ENCODE results near the gene LFNG.

Gene LFNG

GRCh38 chr7:2503056-2503941 is 16.3 kb upstream of the LFNG start:
- no peak for DNase-seq (ENCODE audit: low spot score in 2 of 2)
- H3K4me1 Mint-ChIP-seq = peaks cover 8% of the 10 kb centered on the region
- H3K27ac Mint-ChIP-seq = no peak overlapping the region
- H3K27me3 Mint-ChIP-seq = no peaks in the 10 kb centered on the region
- no peak overlapping the region for H3K4me3 Mint-ChIP-seq
- H3K9me3 Mint-ChIP-seq = no peaks in the 10 kb centered on the region
- no peak for ATAC-seq (ENCODE audit: low read depth)
- H3K36me3 Mint-ChIP-seq = no peaks in the 10 kb centered on the region

GRCh38 chr7:2504128-2504888 is 15.3 kb upstream of the LFNG start:
- ATAC-seq (ENCODE audit: low read depth) (no peak), DNase-seq (ENCODE audit: low spot score in 2 of 2) (no peak)
- no peak overlapping the region for H3K27ac Mint-ChIP-seq
- no peaks in the 10 kb centered on the region for H3K27me3 Mint-ChIP-seq
- H3K4me3 Mint-ChIP-seq = no peak overlapping the region
- H3K36me3 Mint-ChIP-seq = no peaks in the 10 kb centered on the region
- H3K9me3 Mint-ChIP-seq = no peaks in the 10 kb centered on the region
- peaks cover 16% of the 10 kb centered on the region for H3K4me1 Mint-ChIP-seq

GRCh38 chr7:2504889-2505375 is 14.6 kb upstream of the LFNG start:
- no peaks in the 10 kb centered on the region for H3K36me3 Mint-ChIP-seq
- no peak overlapping the region for H3K4me3 Mint-ChIP-seq
- peaks cover 19% of the 10 kb centered on the region for H3K4me1 Mint-ChIP-seq
- ATAC-seq (ENCODE audit: low read depth) = no peak
- H3K27ac Mint-ChIP-seq = no peak overlapping the region
- H3K27me3 Mint-ChIP-seq = no peaks in the 10 kb centered on the region
- DNase-seq (ENCODE audit: low spot score in 2 of 2) = no peak
- no peaks in the 10 kb centered on the region for H3K9me3 Mint-ChIP-seq

GRCh38 chr7:2505401-2505800 is 14.2 kb upstream of the LFNG start:
- DNase-seq (ENCODE audit: low spot score in 2 of 2) = no peak
- Mint-ChIP-seq H3K9me3 (no peaks in the 10 kb centered on the region), H3K27ac (no peak overlapping the region), H3K36me3 (no peaks in the 10 kb centered on the region), H3K4me1 (peaks cover 22% of the 10 kb centered on the region), H3K4me3 (no peak overlapping the region), H3K27me3 (no peaks in the 10 kb centered on the region)
- no peak for ATAC-seq (ENCODE audit: low read depth)

DNA sequence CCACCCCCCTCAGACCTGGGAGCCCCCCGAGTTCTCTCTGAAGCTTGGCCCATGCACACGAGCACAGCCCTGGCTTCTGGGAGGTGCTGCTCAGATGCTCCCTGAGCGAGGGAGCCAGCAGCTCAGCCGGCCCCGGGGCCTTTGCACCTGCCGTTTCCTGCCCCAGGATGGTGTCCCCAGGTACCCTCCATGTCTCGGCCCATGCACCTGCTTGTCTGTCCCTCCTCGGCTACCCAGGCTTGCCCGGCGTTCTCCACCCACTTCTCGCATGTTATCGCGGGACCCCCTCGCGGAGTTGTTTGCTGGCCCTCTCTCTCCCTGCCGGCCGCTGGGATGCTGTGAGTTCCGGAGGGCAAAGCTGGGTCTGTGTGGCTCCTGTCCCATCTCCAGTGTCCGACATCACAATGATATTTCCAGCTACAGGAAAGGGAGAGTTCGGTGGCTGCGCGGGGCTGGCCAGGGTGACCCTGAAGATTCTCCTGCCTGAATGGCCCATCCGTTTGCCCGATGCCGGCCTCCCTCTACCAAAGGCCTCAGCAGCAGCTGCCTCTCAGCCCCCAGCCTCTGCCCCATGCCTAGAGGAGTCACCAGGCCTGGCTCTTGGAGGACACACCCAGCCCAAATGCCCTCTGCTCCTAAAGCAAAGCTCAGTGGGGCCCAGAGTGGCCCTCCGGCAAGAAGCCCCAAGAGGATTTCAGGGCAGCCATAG is 12.2 kb upstream of the LFNG start:
- Mint-ChIP-seq H3K4me1 (peaks cover 32% of the 10 kb centered on the region), H3K36me3 (no peaks in the 10 kb centered on the region), H3K9me3 (no peaks in the 10 kb centered on the region), H3K27me3 (no peaks in the 10 kb centered on the region), H3K4me3 (no peak overlapping the region), H3K27ac (peak overlapping the region; percentile 99)
- DNase-seq (ENCODE audit: low spot score in 2 of 2) (no peak), ATAC-seq (ENCODE audit: low read depth) (no peak)

DNA sequence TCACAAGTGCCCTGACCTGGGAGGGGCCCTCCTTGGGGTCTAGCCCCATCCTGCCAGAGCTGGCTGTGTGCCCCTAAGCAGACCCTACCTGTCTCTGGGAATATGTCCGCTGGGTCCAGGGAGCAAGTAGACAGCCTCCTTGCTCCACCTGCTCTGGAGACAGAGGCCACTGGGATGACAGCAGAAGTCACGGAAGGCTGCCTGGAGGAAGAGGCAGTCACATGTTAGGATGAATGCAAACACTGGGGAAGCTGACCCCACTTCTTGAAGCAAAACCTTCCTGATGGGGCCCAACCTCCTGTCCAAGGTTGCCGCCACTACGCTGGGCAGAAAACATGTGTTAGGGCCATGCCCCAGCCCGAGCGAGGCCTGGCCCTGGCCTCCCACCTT is 11.7 kb upstream of the LFNG start:
- peak overlapping the region; percentile 99 for H3K27ac Mint-ChIP-seq
- H3K27me3 Mint-ChIP-seq = no peaks in the 10 kb centered on the region
- no peak for ATAC-seq (ENCODE audit: low read depth)
- no peaks in the 10 kb centered on the region for H3K9me3 Mint-ChIP-seq
- peak overlapping the region; percentile 77 for H3K4me3 Mint-ChIP-seq
- no peak for DNase-seq (ENCODE audit: low spot score in 2 of 2)
- peaks cover 37% of the 10 kb centered on the region for H3K4me1 Mint-ChIP-seq
- no peaks in the 10 kb centered on the region for H3K36me3 Mint-ChIP-seq

GRCh38 chr7:2508327-2509215 is 11.0 kb upstream of the LFNG start:
- Mint-ChIP-seq H3K27me3 (no peaks in the 10 kb centered on the region), H3K36me3 (no peaks in the 10 kb centered on the region), H3K27ac (peak overlapping the region; percentile 99), H3K4me1 (peaks cover 43% of the 10 kb centered on the region), H3K4me3 (peak overlapping the region; percentile 77), H3K9me3 (no peaks in the 10 kb centered on the region)
- ATAC-seq (ENCODE audit: low read depth) = peak; percentile 37
- DNase-seq (ENCODE audit: low spot score in 2 of 2) = peak; percentile 63 to 76

- ATAC-seq (ENCODE audit: low read depth) (no peak), DNase-seq (ENCODE audit: low spot score in 2 of 2) (no peak)
- Mint-ChIP-seq H3K9me3 (no peaks in the 10 kb centered on the region), H3K36me3 (no peaks in the 10 kb centered on the region), H3K27ac (peak overlapping the region; percentile 99), H3K4me3 (peak overlapping the region; percentile 77), H3K4me1 (peaks cover 43% of the 10 kb centered on the region), H3K27me3 (no peaks in the 10 kb centered on the region)
Measured at GRCh38 chr7:2509298-2509906, 10.2 kb upstream of the LFNG start.

- no peak for ATAC-seq (ENCODE audit: low read depth)
- peak overlapping the region; percentile 99 for H3K27ac Mint-ChIP-seq
Measured at GRCh38 chr7:2510130-2510776, 9.3 kb upstream of the LFNG start.

DNA sequence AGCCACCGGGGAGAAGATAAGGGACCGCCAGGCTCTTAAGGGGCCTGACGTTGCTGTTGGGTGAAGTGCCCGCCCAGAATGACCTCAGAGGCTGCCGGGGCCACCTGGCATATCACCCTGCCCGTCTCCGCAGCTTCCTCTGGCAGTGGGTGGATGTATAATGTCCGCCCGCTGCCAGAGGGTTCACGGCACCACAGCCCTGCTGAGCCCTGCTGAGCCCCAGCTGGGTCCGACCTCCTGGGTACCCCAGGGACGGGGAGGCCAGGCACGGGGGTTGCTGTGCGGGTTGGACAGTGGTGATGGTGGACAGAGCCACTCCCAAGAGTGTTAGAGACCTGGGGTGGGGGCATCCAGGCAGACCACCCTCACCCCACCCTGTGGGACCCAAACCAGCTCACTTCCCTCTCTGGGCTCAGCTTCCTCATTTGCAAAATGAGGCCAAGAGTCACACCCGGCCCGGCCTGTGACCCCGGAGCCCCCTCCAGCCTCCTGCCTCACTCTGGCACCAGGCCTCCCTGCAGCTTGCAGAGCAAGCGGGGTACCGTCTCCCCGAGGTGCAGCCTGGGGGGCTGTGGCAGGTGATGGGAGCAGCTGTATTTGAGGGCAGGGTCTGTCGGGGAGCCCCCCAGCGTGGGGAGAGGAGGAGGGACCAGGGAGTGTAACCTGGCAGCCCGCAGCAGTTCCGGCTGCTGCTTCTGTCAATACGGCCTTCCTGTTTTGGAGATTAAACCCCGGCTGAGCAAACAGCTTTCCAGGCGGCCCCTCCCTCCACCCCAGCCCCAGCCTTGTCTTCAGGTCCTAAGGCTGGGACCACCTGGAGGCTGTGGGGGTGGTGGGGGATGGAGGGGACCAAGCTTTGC is 8.4 kb upstream of the LFNG start:
- no peaks in the 10 kb centered on the region for H3K9me3 Mint-ChIP-seq
- peak overlapping the region; percentile 90 for H3K4me3 Mint-ChIP-seq
- H3K36me3 Mint-ChIP-seq = no peaks in the 10 kb centered on the region
- H3K27ac Mint-ChIP-seq = peak overlapping the region; percentile 99
- H3K4me1 Mint-ChIP-seq = peaks cover 43% of the 10 kb centered on the region
- peak; percentile 84 to 88 for DNase-seq (ENCODE audit: low spot score in 2 of 2)
- H3K27me3 Mint-ChIP-seq = no peaks in the 10 kb centered on the region
- peak; percentile 65 for ATAC-seq (ENCODE audit: low read depth)

More at GRCh38 chr7:2510130-2510776, 9.3 kb upstream of the LFNG start:
- no peaks in the 10 kb centered on the region for H3K27me3 Mint-ChIP-seq
- no peaks in the 10 kb centered on the region for H3K36me3 Mint-ChIP-seq
- peak overlapping the region; percentile 90 for H3K4me3 Mint-ChIP-seq
- H3K9me3 Mint-ChIP-seq = no peaks in the 10 kb centered on the region
- H3K4me1 Mint-ChIP-seq = peaks cover 43% of the 10 kb centered on the region
- peak in 1 of 2 donors; percentile 55 for DNase-seq (ENCODE audit: low spot score in 2 of 2)

DNA sequence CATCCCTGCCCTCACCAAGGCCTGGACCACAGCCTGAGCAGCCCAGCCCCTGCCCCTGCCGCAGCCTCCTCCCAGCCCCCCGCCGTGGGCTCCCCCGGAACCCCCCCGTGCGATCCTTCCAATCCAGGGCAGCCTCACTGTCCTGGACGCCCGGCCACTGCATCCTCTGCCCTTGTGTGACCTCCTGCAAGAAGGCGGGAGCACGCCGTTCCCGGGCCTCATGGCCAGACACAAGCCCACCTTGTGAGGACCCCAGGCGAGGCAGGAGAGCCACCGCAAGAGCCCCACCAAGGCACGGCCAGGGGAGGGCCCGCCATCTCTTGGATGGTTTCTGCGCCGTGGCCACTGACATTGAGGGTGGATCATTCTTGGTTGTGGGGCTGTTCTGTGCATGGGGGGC is 7.8 kb upstream of the LFNG start:
- no peaks in the 10 kb centered on the region for H3K27me3 Mint-ChIP-seq
- no peak for DNase-seq (ENCODE audit: low spot score in 2 of 2)
- no peaks in the 10 kb centered on the region for H3K36me3 Mint-ChIP-seq
- H3K27ac Mint-ChIP-seq = peak overlapping the region; percentile 99
- no peaks in the 10 kb centered on the region for H3K9me3 Mint-ChIP-seq
- peak overlapping the region; percentile 90 for H3K4me3 Mint-ChIP-seq
- no peak for ATAC-seq (ENCODE audit: low read depth)
- peaks cover 43% of the 10 kb centered on the region for H3K4me1 Mint-ChIP-seq

DNA sequence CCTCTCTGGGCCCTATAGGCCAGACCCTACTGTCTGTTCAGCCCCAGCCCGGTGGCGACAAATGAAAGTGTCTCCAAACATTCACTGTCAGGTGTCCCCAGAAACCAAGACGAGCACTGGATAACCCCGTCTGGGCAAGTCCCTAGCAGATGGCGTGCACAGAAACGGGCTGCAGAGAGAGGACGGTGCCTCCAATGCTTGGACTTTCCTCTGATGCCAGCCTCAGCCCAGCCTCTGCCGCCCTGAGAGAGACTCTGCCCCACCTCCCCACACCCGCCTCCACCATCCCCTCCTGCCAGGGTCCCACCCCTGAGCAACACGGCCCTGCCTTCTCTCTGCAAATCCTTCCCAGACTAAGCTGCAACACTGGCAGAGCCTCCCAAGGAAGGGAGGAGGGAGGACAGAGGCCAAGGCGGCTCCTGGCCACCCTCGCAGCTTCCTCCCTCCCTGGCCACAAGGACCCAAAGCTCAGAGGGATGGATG is 7.4 kb upstream of the LFNG start:
- no peaks in the 10 kb centered on the region for H3K36me3 Mint-ChIP-seq
- H3K4me1 Mint-ChIP-seq = peaks cover 44% of the 10 kb centered on the region
- DNase-seq (ENCODE audit: low spot score in 2 of 2) (peak; percentile 65 to 66), ATAC-seq (ENCODE audit: low read depth) (peak; percentile 31)
- H3K27ac Mint-ChIP-seq = peak overlapping the region; percentile 99
- peak overlapping the region; percentile 90 for H3K4me3 Mint-ChIP-seq
- no peaks in the 10 kb centered on the region for H3K9me3 Mint-ChIP-seq
- H3K27me3 Mint-ChIP-seq = no peaks in the 10 kb centered on the region
